ENCODE results near the gene GAST.

Gene GAST

GRCh38 chr17:41678907-41679739 lies 33.0 kb upstream of the GAST start:
- no peak overlapping the region for H3K4me3 ChIP-seq (ENCODE audit: low read depth, low read length)
- TF ChIP-seq, protein P1, sequence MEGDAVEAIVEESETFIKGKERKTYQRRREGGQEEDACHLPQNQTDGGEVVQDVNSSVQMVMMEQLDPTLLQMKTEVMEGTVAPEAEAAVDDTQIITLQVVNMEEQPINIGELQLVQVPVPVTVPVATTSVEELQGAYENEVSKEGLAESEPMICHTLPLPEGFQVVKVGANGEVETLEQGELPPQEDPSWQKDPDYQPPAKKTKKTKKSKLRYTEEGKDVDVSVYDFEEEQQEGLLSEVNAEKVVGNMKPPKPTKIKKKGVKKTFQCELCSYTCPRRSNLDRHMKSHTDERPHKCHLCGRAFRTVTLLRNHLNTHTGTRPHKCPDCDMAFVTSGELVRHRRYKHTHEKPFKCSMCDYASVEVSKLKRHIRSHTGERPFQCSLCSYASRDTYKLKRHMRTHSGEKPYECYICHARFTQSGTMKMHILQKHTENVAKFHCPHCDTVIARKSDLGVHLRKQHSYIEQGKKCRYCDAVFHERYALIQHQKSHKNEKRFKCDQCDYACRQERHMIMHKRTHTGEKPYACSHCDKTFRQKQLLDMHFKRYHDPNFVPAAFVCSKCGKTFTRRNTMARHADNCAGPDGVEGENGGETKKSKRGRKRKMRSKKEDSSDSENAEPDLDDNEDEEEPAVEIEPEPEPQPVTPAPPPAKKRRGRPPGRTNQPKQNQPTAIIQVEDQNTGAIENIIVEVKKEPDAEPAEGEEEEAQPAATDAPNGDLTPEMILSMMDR (IDR thresholded peaks at IDR 0.05; ENCODE audit: borderline replicate concordance, insufficient read depth, low read depth, low read length), result peak; percentile 25; the same call in 1 of the 2 replicates

DNA sequence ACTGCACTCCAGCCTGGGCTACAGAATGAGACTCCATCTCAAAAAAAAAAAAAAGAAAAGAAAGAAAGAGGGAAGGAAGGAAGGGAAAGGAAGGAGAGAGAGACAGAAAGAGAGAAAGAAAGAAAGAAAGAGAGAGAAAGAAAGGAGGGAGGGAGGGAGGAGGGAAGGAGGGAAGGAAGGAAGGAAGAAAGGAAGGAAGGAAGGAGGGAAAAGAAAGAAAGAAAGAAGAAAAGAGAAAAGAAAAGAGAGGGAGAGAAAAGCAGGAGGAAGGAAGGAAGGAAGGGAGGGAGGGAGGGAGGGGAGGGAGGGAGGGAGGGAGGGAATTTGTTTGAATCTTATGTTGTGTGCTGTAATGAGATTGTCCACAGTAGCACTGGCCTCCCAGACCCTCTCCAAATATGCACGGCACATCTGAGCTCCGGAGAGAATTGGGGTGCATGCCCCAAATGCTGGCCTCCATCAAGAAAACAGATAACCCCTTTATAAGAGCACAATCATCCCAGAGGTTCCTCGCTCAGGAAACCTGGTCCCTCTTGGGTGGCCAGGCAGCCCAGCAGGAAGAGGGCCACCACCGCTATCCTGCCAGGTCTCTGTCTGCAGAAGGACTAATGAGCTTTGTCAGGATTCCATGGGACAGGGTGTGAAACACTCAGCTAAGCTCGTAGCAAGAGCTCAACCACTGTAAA lies 32.2 kb upstream of the GAST start:
- TF ChIP-seq, protein P1 (IDR thresholded peaks at IDR 0.05; ENCODE audit: borderline replicate concordance, insufficient read depth, low read depth, low read length), result no peak
- no peak overlapping the region for H3K4me3 ChIP-seq (ENCODE audit: low read depth, low read length)

DNA sequence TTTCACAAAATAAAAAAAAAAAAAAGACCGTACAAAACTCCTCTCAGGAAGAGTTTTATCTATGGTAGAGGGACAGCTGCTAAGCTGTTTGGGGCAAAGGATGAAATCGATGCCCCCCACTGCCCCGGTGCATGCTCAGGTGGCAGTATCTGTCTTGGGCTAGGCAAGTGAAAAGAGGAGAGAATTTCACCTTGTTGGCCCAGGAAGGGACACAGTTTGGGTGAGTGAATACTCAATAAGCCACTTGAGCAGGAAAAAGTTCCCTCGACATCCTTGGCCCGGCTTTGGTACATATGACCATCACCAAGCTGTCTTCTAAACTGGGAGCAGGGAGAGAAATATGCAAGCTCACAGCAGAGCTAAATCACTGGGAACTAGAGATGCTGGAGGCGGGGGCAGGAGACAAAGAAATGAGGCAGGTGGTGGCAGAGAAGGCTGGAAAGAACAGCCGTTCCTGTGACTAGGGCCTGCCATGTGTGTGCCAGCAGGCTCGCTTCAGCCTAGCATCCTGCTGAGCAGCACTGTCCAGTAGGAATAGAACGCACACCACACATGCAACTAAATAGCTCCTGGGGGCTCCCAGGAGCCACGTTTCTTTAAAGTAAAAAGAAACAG lies 31.6 kb upstream of the GAST start:
- TF ChIP-seq, protein P1 (IDR thresholded peaks at IDR 0.05; ENCODE audit: borderline replicate concordance, insufficient read depth, low read depth, low read length), result no peak
- H3K4me3 ChIP-seq (ENCODE audit: low read depth, low read length), result no peak overlapping the region

DNA sequence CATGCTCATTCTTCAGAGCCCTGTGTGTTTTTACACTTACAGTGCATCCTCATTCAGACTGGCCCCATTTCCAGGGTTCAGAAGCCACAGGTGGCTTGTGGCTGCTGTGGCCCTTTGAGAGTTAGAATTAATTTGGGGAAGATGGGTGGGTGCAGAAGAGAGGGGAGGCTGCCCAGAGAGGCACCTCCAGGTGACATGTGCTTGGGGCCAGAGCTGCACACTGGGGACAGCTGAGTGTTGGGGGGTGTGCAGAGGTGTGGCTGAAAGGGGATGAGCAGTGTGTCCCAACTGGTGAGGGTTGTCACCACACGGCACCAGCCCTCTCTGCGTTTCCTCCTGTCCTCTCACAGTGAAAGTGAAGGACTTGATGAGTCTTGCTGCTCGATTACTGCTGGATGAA lies 30.4 kb upstream of the GAST start:
- TF ChIP-seq, protein P1 (IDR thresholded peaks at IDR 0.05; ENCODE audit: borderline replicate concordance, insufficient read depth, low read depth, low read length), result no peak
- H3K4me3 ChIP-seq (ENCODE audit: low read depth, low read length), result no peak overlapping the region

DNA sequence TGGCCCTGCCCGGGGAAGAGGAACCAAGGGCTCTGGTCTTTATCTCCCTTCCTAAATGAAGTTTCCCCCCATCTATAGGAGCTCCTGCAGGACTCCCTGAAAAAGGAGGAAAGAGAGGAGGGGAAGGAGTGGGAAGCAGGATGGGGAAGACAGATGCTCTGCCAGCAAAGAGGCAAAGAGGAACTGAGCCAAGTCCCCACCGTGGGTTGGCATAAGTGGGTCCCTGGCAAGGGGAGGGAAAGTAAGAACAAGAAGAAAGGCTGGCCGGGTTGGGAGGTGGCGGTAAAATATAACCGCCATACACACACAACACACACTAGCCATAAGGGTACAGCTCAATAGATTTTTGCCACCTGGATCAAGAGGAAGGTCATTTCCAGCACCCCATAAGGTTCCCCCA lies 29.5 kb upstream of the GAST start:
- TF ChIP-seq, protein P1 (IDR thresholded peaks at IDR 0.05; ENCODE audit: borderline replicate concordance, insufficient read depth, low read depth, low read length), result no peak

GRCh38 chr17:41683441-41684007 lies 28.6 kb upstream of the GAST start:
- no peak overlapping the region for H3K4me3 ChIP-seq (ENCODE audit: low read depth, low read length)
- TF ChIP-seq, protein P1 (IDR thresholded peaks at IDR 0.05; ENCODE audit: borderline replicate concordance, insufficient read depth, low read depth, low read length), result no peak

More for the DNA sequence above, 29.5 kb upstream of the GAST start:
- no peak overlapping the region for H3K4me3 ChIP-seq (ENCODE audit: low read depth, low read length)
